Prostate gland (tissue), 2 donors: Measurements from ENCODE around the gene PTPRCAP. TPM values are rescaled to one million over a fixed set of nuclear protein-coding genes. Genes with fewer than 3 reads are reported as not detected.

Experiments
- DNase-seq: peaks from one replicate; pipeline ENCODE4 v3.0.0-alpha.2; 2019; ENCODE audit warnings: low spot score
- H3K27ac ChIP-seq, 2 donors: fragments of 200-600 bp; sonication (generic); 2 replicates each; pipeline ENCODE4 v1.5.1; 2017 to 2019
- H3K27me3 ChIP-seq: fragments of 200-600 bp; sonication (generic); replicated peaks from 2 replicates; pipeline ENCODE4 v1.5.1; 2019; ENCODE audit not compliant: insufficient read depth
- H3K36me3 ChIP-seq, 2 donors: fragments of 200-600 bp; sonication (generic); 1 replicate in 1 of 2; 2 replicates in 1 of 2; pipeline versions ENCODE4 v1.5.1 to v1.8.1; 2017 to 2019
- H3K4me1 ChIP-seq: fragments of 200-600 bp; sonication (generic); replicated peaks from 2 replicates; pipeline ENCODE4 v1.5.1; 2019
- H3K4me3 ChIP-seq, 2 donors: fragments of 200-600 bp; sonication (generic); 2 replicates each; pipeline ENCODE4 v1.5.1; 2017 to 2019
- H3K9me3 ChIP-seq: fragments of 200-600 bp; sonication (generic); 2 replicates; pipeline ENCODE4 v1.5.1; 2017
- CTCF ChIP-seq, 4 experiments: fragments of 200-600 bp in 2 of 4; fragments of 450-650 bp in 2 of 4; sonication (generic) in 2 of 4; IDR thresholded peaks; 1 replicate in 3 of 4; 2 replicates in 1 of 4; pipeline ENCODE4 v1.5.1; 2016 to 2019; ENCODE audit warnings: antibody characterized with exemption in 4 of 4, mild to moderate bottlenecking in 2 of 4, moderate library complexity in 2 of 4
- POLR2A ChIP-seq: fragments of 450-650 bp; IDR thresholded peaks from one replicate; pipeline ENCODE4 v1.6.1; 2016; ENCODE audit warnings: antibody characterized with exemption, mild to moderate bottlenecking
- POLR2AphosphoS5 ChIP-seq: sonication (generic); formaldehyde crosslinking; IDR thresholded peaks from one replicate; pipeline ENCODE4 v1.6.1; 2017; ENCODE audit warnings: antibody characterized with exemption
- WGBS: methylation state at CpG from one replicate; pipeline ENCODE4 v1.1.5; 2018; 5-methylcytosine and 5-hydroxymethylcytosine counted together
- intact Hi-C: fragments of 100-400 bp; cut with DNase I; formaldehyde crosslinking; loops from one replicate; pipeline ENCODE4 v1.14.2; 2022
- total RNA-seq, 2 donors: library from RNA; depleted of rRNA; stranded (reverse); fragments of >200 nt; gene quantifications; one replicate each; pipeline ENCODE4 v1.1.0, GENCODE V29; 2016

PTPRCAP gene
- total RNA-seq, 2 donors from 2014 or later = 2.9 to 5.9 TPM

- H3K36me3 ChIP-seq = peaks cover 6 to 13% of the 10 kb centered on the region in 2 donors
- H3K27ac ChIP-seq = peak overlapping the region; percentile 86 to 96
- H3K4me3 ChIP-seq = peak overlapping the region; percentile 67 to 94
- H3K27me3 ChIP-seq = no peaks in the 10 kb centered on the region
- WGBS = 32% methylated on average over 23 of the region's 23 CpGs
- H3K9me3 ChIP-seq = no peaks in the 10 kb centered on the region
- DNase-seq = no peak
- peaks cover 15% of the 10 kb centered on the region for H3K4me1 ChIP-seq
- TF ChIP-seq CTCF (IDR thresholded peaks at IDR 0.05) = no peak
- intact Hi-C loops = loop anchor here (5.0 kb wide), 2 partner anchors 67 to 107 kb away; partner anchors contain the start of genes CDK2AP2, PITPNM1 and TMEM134
Observed at GRCh38 chr11:67400251-67400941, 37.1 kb downstream of the PTPRCAP start.

GRCh38 chr11:67398661-67399563 lies 38.6 kb downstream of the PTPRCAP start:
- Histone ChIP-seq H3K4me3 (no peak overlapping the region), H3K9me3 (no peaks in the 10 kb centered on the region), H3K36me3 (peaks cover 6 to 13% of the 10 kb centered on the region in 2 donors), H3K27ac (no peak overlapping the region), H3K4me1 (peaks cover 15% of the 10 kb centered on the region), H3K27me3 (no peaks in the 10 kb centered on the region)
- DNase-seq = no peak
- no peak for TF ChIP-seq POLR2A
- no peak for TF ChIP-seq CTCF (IDR thresholded peaks at IDR 0.05)
- TF ChIP-seq POLR2AphosphoS5 = no peak
- intact Hi-C loops = no loop called here
- WGBS = 81% methylated on average over 31 of the region's 31 CpGs

GRCh38 chr11:67397986-67398660 lies 39.4 kb downstream of the PTPRCAP start:
- TF ChIP-seq POLR2A (no peak), CTCF (IDR thresholded peaks at IDR 0.05) (no peak), POLR2AphosphoS5 (no peak)
- Histone ChIP-seq H3K4me3 (no peak overlapping the region), H3K27me3 (no peaks in the 10 kb centered on the region), H3K4me1 (peaks cover 15% of the 10 kb centered on the region), H3K36me3 (peaks cover 6 to 13% of the 10 kb centered on the region in 2 donors), H3K27ac (no peak overlapping the region), H3K9me3 (no peaks in the 10 kb centered on the region)
- 78% methylated on average over 23 of the region's 24 CpGs for WGBS
- no peak for DNase-seq
- intact Hi-C loops = no loop called here

- intact Hi-C loops = no loop called here
- Histone ChIP-seq H3K9me3 (no peaks in the 10 kb centered on the region), H3K36me3 (peaks cover 6 to 13% of the 10 kb centered on the region in 2 donors), H3K4me1 (peaks cover 18% of the 10 kb centered on the region), H3K27me3 (no peaks in the 10 kb centered on the region), H3K27ac (no peak overlapping the region), H3K4me3 (no peak overlapping the region)
- no peak for TF ChIP-seq CTCF (IDR thresholded peaks at IDR 0.05)
- no peak for TF ChIP-seq POLR2AphosphoS5
- no peak for TF ChIP-seq POLR2A
- WGBS = 50% methylated on average over 6 of the region's 6 CpGs
- DNase-seq = no peak
Observed at GRCh38 chr11:67397536-67397935, 39.9 kb downstream of the PTPRCAP start.
